ENCODE results near the gene LRRC46. TPM values are rescaled to one million over a fixed set of nuclear protein-coding genes. Genes with fewer than 3 reads are reported as not detected.
A peak's percentile ranks its signal among the peaks of the same experiment; 100 is the strongest.

Gene LRRC46
- total and polyA plus RNA-seq, 2 of the 13 experiments (the other 11 are each of a cell fraction or from before 2014, with no cell fraction given): 0.09 TPM

- no peak for TF ChIP-seq PITX1 (CRISPR knock-in tag; IDR thresholded peaks at IDR 0.05)
Measured at GRCh38 chr17:47870056-47870455, 38.6 kb downstream of the LRRC46 start (continued).

DNA sequence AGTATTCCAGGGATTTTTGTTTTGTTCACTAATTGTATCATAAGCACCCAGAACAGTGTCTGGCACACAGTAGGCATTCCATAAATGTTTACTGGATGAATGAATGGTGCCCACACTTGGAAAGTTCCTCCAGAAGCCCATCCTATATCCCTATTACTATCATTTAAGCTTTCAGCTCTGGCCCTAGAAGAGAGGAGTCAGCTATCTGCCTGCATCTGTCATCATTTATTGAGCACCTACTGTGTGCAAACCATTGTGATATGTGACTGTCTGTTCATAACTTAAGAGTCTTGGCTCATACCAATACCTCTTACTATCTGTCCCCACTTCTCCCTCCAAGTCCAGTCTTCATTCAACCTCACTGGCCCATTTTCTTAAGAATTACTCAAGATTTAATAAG is 39.6 kb downstream of the LRRC46 start:
- no peak overlapping the region for H3K27ac ChIP-seq (ENCODE audit: extremely low read length, insufficient read depth, low read length)
- TF ChIP-seq GMEB2 (CRISPR knock-in tag; IDR thresholded peaks at IDR 0.05; ENCODE audit: low read depth): no peak
- no peak for TF ChIP-seq ZNF24 (IDR thresholded peaks at IDR 0.05)
- TF ChIP-seq SMARCC2 (IDR thresholded peaks at IDR 0.05): no peak
- no peak overlapping the region for H2AFZ ChIP-seq (ENCODE audit: low read length)
- H3K36me3 ChIP-seq (replicated peaks in 1 of 2; ENCODE audit: control insufficient read depth in 1 of 2, insufficient read depth in 2 of 2, low read length in 2 of 2): no peaks in the 10 kb centered on the region
- ChIA-PET CTCF (ENCODE audit: low intra/inter-chr PET ratio, low total read pairs) (no interaction called here), POLR2A (no interaction called here)
- intact Hi-C loops (cut with micrococcal nuclease; ENCODE audit: unreplicated experiment) (loop anchor here (5.0 kb wide), 1 partner anchor 651 kb away; no protein-coding TSS in a partner anchor), in situ Hi-C loops (cut with HindIII; ENCODE audit: extremely low pct_ligation_motif_present, low pct_unique_long_range_greater_than_20kb) (no loop called here)
- no peak for FAIRE-seq
- peaks cover 6% of the 10 kb centered on the region for H3K4me1 ChIP-seq (ENCODE audit: insufficient read depth, low read length)
- no peaks in the 10 kb centered on the region for H3K79me2 ChIP-seq (ENCODE audit: insufficient read depth, low read length)
- H3K4me3 ChIP-seq (replicated peaks in 1 of 3; ENCODE audit: insufficient read depth in 1 of 3, low read depth in 2 of 3, low read length in 3 of 3): no peak overlapping the region
- H3K27me3 ChIP-seq (ENCODE audit: control insufficient read depth in 1 of 2, insufficient read depth in 2 of 2, low read length in 2 of 2): peaks cover 5 to 45% of the 10 kb centered on the region in 2 experiments
- ATAC-seq: no peak
- H3K9me3 ChIP-seq (ENCODE audit: low read length): no peaks in the 10 kb centered on the region
- H3K4me2 ChIP-seq (ENCODE audit: low read depth, low read length): no peak overlapping the region
- H3K9ac ChIP-seq (ENCODE audit: insufficient read depth, low read depth, low read length): no peak overlapping the region
- no TSS peak for BruUV-seq (replicated peaks)
- DNase-seq (ENCODE audit: low spot score): no peak
- H4K20me1 ChIP-seq (ENCODE audit: insufficient read depth, low read length): no peaks in the 10 kb centered on the region

- FAIRE-seq (no peak), DNase-seq (ENCODE audit: low spot score) (no peak), ATAC-seq (no peak)
- H4K20me1 ChIP-seq (ENCODE audit: insufficient read depth, low read length): no peaks in the 10 kb centered on the region
- no peaks in the 10 kb centered on the region for H3K79me2 ChIP-seq (ENCODE audit: insufficient read depth, low read length)
- POLR2A ChIA-PET: interaction anchor here (0.7 kb wide), 1 partner anchor 69 kb away, joined by 3 read pairs; the partner anchor contains the start of gene PNPO
- no peak overlapping the region for H2AFZ ChIP-seq (ENCODE audit: low read length)
- H3K4me2 ChIP-seq (ENCODE audit: low read depth, low read length): no peak overlapping the region
- H3K27me3 ChIP-seq (ENCODE audit: control insufficient read depth in 1 of 2, insufficient read depth in 2 of 2, low read length in 2 of 2): peaks cover 5 to 44% of the 10 kb centered on the region in 2 experiments
- no peaks in the 10 kb centered on the region for H3K36me3 ChIP-seq (replicated peaks in 1 of 2; ENCODE audit: control insufficient read depth in 1 of 2, insufficient read depth in 2 of 2, low read length in 2 of 2)
- no peak for TF ChIP-seq CHD2 (IDR thresholded peaks at IDR 0.05; ENCODE audit: low read depth, low read length)
- no peak for TF ChIP-seq NFKB2 (CRISPR knock-in tag; IDR thresholded peaks at IDR 0.05; ENCODE audit: borderline replicate concordance)
- peak; percentile 46; the same call in 1 of the 2 replicates for TF ChIP-seq CEBPB (IDR thresholded peaks at IDR 0.05; ENCODE audit: borderline replicate concordance, low read depth, low read length)
- no peaks in the 10 kb centered on the region for H3K9me3 ChIP-seq (ENCODE audit: low read length)
- BruUV-seq (replicated peaks): no TSS peak
- CTCF ChIA-PET (ENCODE audit: low intra/inter-chr PET ratio, low total read pairs): no interaction called here
- no peak overlapping the region for H3K27ac ChIP-seq (ENCODE audit: extremely low read length, insufficient read depth, low read length)
- intact Hi-C loops (cut with micrococcal nuclease; ENCODE audit: unreplicated experiment) (loop anchor here (5.0 kb wide), 1 partner anchor 650 kb away; no protein-coding TSS in a partner anchor), in situ Hi-C loops (cut with HindIII; ENCODE audit: extremely low pct_ligation_motif_present, low pct_unique_long_range_greater_than_20kb) (no loop called here)
- H3K4me3 ChIP-seq (replicated peaks in 1 of 3; ENCODE audit: insufficient read depth in 1 of 3, low read depth in 2 of 3, low read length in 3 of 3): no peak overlapping the region
- no peak overlapping the region for H3K9ac ChIP-seq (ENCODE audit: insufficient read depth, low read depth, low read length)
- WGBS (ENCODE audit: low lambda C conversion rate): 66% methylated on average over 29 of the region's 29 CpGs
- peaks cover 6% of the 10 kb centered on the region for H3K4me1 ChIP-seq (ENCODE audit: insufficient read depth, low read length)
Measured at GRCh38 chr17:47872019-47872650, 40.7 kb downstream of the LRRC46 start.

All from HepG2 (cell line).